Measurements from ENCODE around the gene NGRN.

NGRN gene

GRCh38 chr15:90223441-90224165 lies 41.9 kb upstream of the NGRN start:
- H3K27me3 ChIP-seq, result no peaks in the 10 kb centered on the region
- TF ChIP-seq CTCF (IDR thresholded peaks at IDR 0.05; ENCODE audit: low read depth, low read length), result no peak
- no peak for DNase-seq
- H3K4me3 ChIP-seq (ENCODE audit: low read depth, low read length), result no peak overlapping the region
- H3K9me3 ChIP-seq, result no peaks in the 10 kb centered on the region
- H3K36me3 ChIP-seq, result peaks cover 24% of the 10 kb centered on the region
- H3K4me1 ChIP-seq, result peaks cover 11% of the 10 kb centered on the region

GRCh38 chr15:90225047-90225446 lies 40.4 kb upstream of the NGRN start:
- no peak for TF ChIP-seq CTCF (IDR thresholded peaks at IDR 0.05; ENCODE audit: low read depth, low read length)
- Histone ChIP-seq H3K9me3 (no peaks in the 10 kb centered on the region), H3K36me3 (peaks cover 29% of the 10 kb centered on the region), H3K4me3 (ENCODE audit: low read depth, low read length) (no peak overlapping the region), H3K4me1 (peaks cover 4% of the 10 kb centered on the region), H3K27me3 (no peaks in the 10 kb centered on the region)
- no peak for DNase-seq

- no peak for TF ChIP-seq CTCF (IDR thresholded peaks at IDR 0.05; ENCODE audit: low read depth, low read length)
- no peaks in the 10 kb centered on the region for H3K27me3 ChIP-seq
- H3K4me3 ChIP-seq (ENCODE audit: low read depth, low read length), result no peak overlapping the region
- no peak for DNase-seq
- peaks cover 4% of the 10 kb centered on the region for H3K4me1 ChIP-seq
- H3K36me3 ChIP-seq, result peaks cover 31% of the 10 kb centered on the region
- H3K9me3 ChIP-seq, result no peaks in the 10 kb centered on the region
Measured at GRCh38 chr15:90225504-90226234, 39.8 kb upstream of the NGRN start.

- H3K4me1 ChIP-seq, result no peaks in the 10 kb centered on the region
- no peak for DNase-seq
- H3K4me3 ChIP-seq (ENCODE audit: low read depth, low read length), result no peak overlapping the region
- no peaks in the 10 kb centered on the region for H3K27me3 ChIP-seq
- H3K36me3 ChIP-seq, result peaks cover 32% of the 10 kb centered on the region
- H3K9me3 ChIP-seq, result no peaks in the 10 kb centered on the region
- no peak for TF ChIP-seq CTCF (IDR thresholded peaks at IDR 0.05; ENCODE audit: low read depth, low read length)
Measured at GRCh38 chr15:90227336-90227735, 38.1 kb upstream of the NGRN start.

GRCh38 chr15:90227816-90228772 lies 37.4 kb upstream of the NGRN start:
- no peaks in the 10 kb centered on the region for H3K9me3 ChIP-seq
- no peak for TF ChIP-seq CTCF (IDR thresholded peaks at IDR 0.05; ENCODE audit: low read depth, low read length)
- H3K4me1 ChIP-seq, result no peaks in the 10 kb centered on the region
- H3K27me3 ChIP-seq, result no peaks in the 10 kb centered on the region
- H3K4me3 ChIP-seq (ENCODE audit: low read depth, low read length), result no peak overlapping the region
- DNase-seq, result no peak
- H3K36me3 ChIP-seq, result peaks cover 32% of the 10 kb centered on the region
